Mesothelial cell of epicardium (in vitro differentiated cells): ENCODE data around the gene RASGRP4. TPM values are rescaled to one million over a fixed set of nuclear protein-coding genes. Genes with fewer than 3 reads are reported as not detected.
A peak's percentile ranks its signal among the peaks of the same experiment; 100 is the strongest.
"Not testable (repeated sequence)": the region's sequence is repeated elsewhere in the genome, so short reads cannot be mapped to it uniquely, and the experiment has no call there.

Source experiments
- DNase-seq, 2 experiments: peaks; one replicate each; pipeline ENCODE4 v3.0.0; 2021; ENCODE audit warnings: low spot score in 2 of 2; ENCODE audit not compliant: unreplicated experiment in 2 of 2
- H3K27ac Mint-ChIP-seq: 2 replicates; pipeline ENCODE4 v1.8.0; 2021; ENCODE audit warnings: mixed read lengths
- H3K27me3 Mint-ChIP-seq: 2 replicates; pipeline ENCODE4 v1.8.0; 2021; ENCODE audit warnings: low read depth, mixed read lengths
- H3K36me3 Mint-ChIP-seq: 2 replicates; pipeline ENCODE4 v1.8.0; 2021; ENCODE audit warnings: mixed read lengths
- H3K4me1 Mint-ChIP-seq: 2 replicates; pipeline ENCODE4 v1.8.0; 2021; ENCODE audit warnings: mixed read lengths
- H3K4me3 Mint-ChIP-seq: 2 replicates; pipeline ENCODE4 v1.8.0; 2021; ENCODE audit warnings: mild to moderate bottlenecking, moderate library complexity, mixed read lengths
- H3K9me3 Mint-ChIP-seq: 2 replicates; pipeline ENCODE4 v1.8.0; 2021; ENCODE audit warnings: mixed read lengths
- CTCF ChIP-seq: fragments of 200-600 bp; sonication (generic); IDR thresholded peaks from one replicate; pipeline ENCODE4 v1.5.0; 2021; ENCODE audit warnings: antibody characterized with exemption; ENCODE audit not compliant: unreplicated experiment
- total RNA-seq: library from RNA; stranded (reverse); gene quantifications from 3 replicates; pipeline ENCODE4 v1.2.1, GENCODE V29; 2021

The RASGRP4 gene
- total RNA-seq, 1 donor from 2014 or later, result 1.2 TPM

GRCh38 chr19:38373907-38374331 lies 52.1 kb downstream of the RASGRP4 start:
- DNase-seq, result no peak
- no peaks in the 10 kb centered on the region for H3K9me3 Mint-ChIP-seq
- no peaks in the 10 kb centered on the region for H3K36me3 Mint-ChIP-seq
- peak overlapping the region; percentile 98 for H3K27ac Mint-ChIP-seq
- no peak for TF ChIP-seq CTCF
- peaks cover 21% of the 10 kb centered on the region for H3K27me3 Mint-ChIP-seq
- H3K4me3 Mint-ChIP-seq, result peak overlapping the region; percentile 97
- H3K4me1 Mint-ChIP-seq, result peaks cover 21% of the 10 kb centered on the region

- H3K27me3 Mint-ChIP-seq, result peaks cover 27% of the 10 kb centered on the region
- peaks cover 14% of the 10 kb centered on the region for H3K4me1 Mint-ChIP-seq
- H3K9me3 Mint-ChIP-seq, result no peaks in the 10 kb centered on the region
- no peaks in the 10 kb centered on the region for H3K36me3 Mint-ChIP-seq
- DNase-seq, result no peak
- H3K4me3 Mint-ChIP-seq, result no peak overlapping the region
- no peak for TF ChIP-seq CTCF
- no peak overlapping the region for H3K27ac Mint-ChIP-seq
Observed at GRCh38 chr19:38371081-38371480, 54.9 kb downstream of the RASGRP4 start.

- no peak overlapping the region for H3K4me3 Mint-ChIP-seq
- H3K27me3 Mint-ChIP-seq, result peaks cover 29% of the 10 kb centered on the region
- no peak overlapping the region for H3K27ac Mint-ChIP-seq
- H3K9me3 Mint-ChIP-seq, result no peaks in the 10 kb centered on the region
- peaks cover 7% of the 10 kb centered on the region for H3K4me1 Mint-ChIP-seq
- no peaks in the 10 kb centered on the region for H3K36me3 Mint-ChIP-seq
- no peak for DNase-seq
- no peak for TF ChIP-seq CTCF
Observed at GRCh38 chr19:38370299-38370698, 55.7 kb downstream of the RASGRP4 start.

- Mint-ChIP-seq H3K36me3 (no peaks in the 10 kb centered on the region), H3K27ac (no peak overlapping the region), H3K9me3 (no peaks in the 10 kb centered on the region), H3K4me1 (peaks cover 1% of the 10 kb centered on the region), H3K4me3 (no peak overlapping the region), H3K27me3 (peaks cover 29% of the 10 kb centered on the region)
- DNase-seq, result no peak
- TF ChIP-seq CTCF, result no peak
Observed at GRCh38 chr19:38369584-38369983, 56.4 kb downstream of the RASGRP4 start.

GRCh38 chr19:38367041-38367440 lies 59.0 kb downstream of the RASGRP4 start:
- no peak for TF ChIP-seq CTCF
- no peaks in the 10 kb centered on the region for H3K9me3 Mint-ChIP-seq
- H3K27ac Mint-ChIP-seq, result no peak overlapping the region
- no peaks in the 10 kb centered on the region for H3K4me1 Mint-ChIP-seq
- no peak overlapping the region for H3K4me3 Mint-ChIP-seq
- DNase-seq, result no peak
- no peaks in the 10 kb centered on the region for H3K36me3 Mint-ChIP-seq
- H3K27me3 Mint-ChIP-seq, result peaks cover 31% of the 10 kb centered on the region

GRCh38 chr19:38362946-38363688 lies 62.9 kb downstream of the RASGRP4 start:
- H3K4me3 Mint-ChIP-seq, result peak overlapping the region; percentile 86
- H3K9me3 Mint-ChIP-seq, H3K36me3 Mint-ChIP-seq, H3K27ac Mint-ChIP-seq, DNase-seq, H3K4me1 Mint-ChIP-seq: not testable (repeated sequence)
- H3K27me3 Mint-ChIP-seq, result peaks cover 49% of the 10 kb centered on the region
